ENCODE measurements around the gene E2F4. TPM values are rescaled to one million over a fixed set of nuclear protein-coding genes. Genes with fewer than 3 reads are reported as not detected.

E2F4 gene
- total and polyA plus RNA-seq, 2 of the 8 experiments (the other 6 are each of a cell fraction or from before 2014, with no cell fraction given): 79.9 to 157 TPM

GRCh38 chr16:67182288-67182687, 9.7 kb upstream of the E2F4 start:
- Histone ChIP-seq H4K91ac (replicated peaks; ENCODE audit: insufficient read length, low read length) (no peak overlapping the region), H2BK20ac (ENCODE audit: low read length) (no peak overlapping the region), H2BK12ac (ENCODE audit: low read depth, low read length) (no peak overlapping the region), H3K14ac (ENCODE audit: insufficient read length) (no peak overlapping the region), H3K36me3 (ENCODE audit: control insufficient read depth in 2 of 4, insufficient read depth in 4 of 4, low read length in 3 of 4) (no peaks in the 10 kb centered on the region; a peak in 1 of 8 replicates), H3K23ac (ENCODE audit: insufficient read length) (no peak overlapping the region), H2AK5ac (ENCODE audit: low read depth, low read length) (no peak overlapping the region), H2AFZ (ENCODE audit: low read length) (no peak overlapping the region), H3K9me3 (ENCODE audit: insufficient read depth in 2 of 2, low read depth in 1 of 2, low read length in 1 of 2) (no peaks in the 10 kb centered on the region), H3K27ac (ENCODE audit: low read depth, low read length) (no peak overlapping the region), H4K5ac (ENCODE audit: insufficient read length, low read depth, low read length) (no peak overlapping the region), H3K4me2 (ENCODE audit: insufficient read depth in 1 of 2, low read depth in 2 of 2, low read length in 2 of 2) (peak overlapping the region in 1 of 2 experiments; percentile 67; a peak in 1 of 4 replicates), H3K4me3 (ENCODE audit: extremely low read depth in 1 of 4, insufficient read depth in 2 of 4, low read depth in 3 of 4, low read length in 4 of 4) (no peak overlapping the region), H3K79me1 (ENCODE audit: low read depth, low read length) (no peaks in the 10 kb centered on the region), H3K4me1 (replicated peaks in 1 of 4; ENCODE audit: control insufficient read depth in 3 of 4, insufficient read depth in 4 of 4, low read length in 3 of 4) (peaks cover 0 to 25% (median 20%) of the 10 kb centered on the region in 4 experiments; a peak in 5 of 7 replicates), H3K23me2 (ENCODE audit: low read depth, low read length) (peaks cover 21% of the 10 kb centered on the region), H4K20me1 (replicated peaks in 1 of 2; ENCODE audit: control insufficient read depth in 1 of 2, insufficient read depth in 2 of 2, low read length in 2 of 2) (peaks cover 5 to 29% of the 10 kb centered on the region in 2 experiments), H3K27me3 (replicated peaks in 1 of 4; ENCODE audit: control insufficient read depth in 3 of 4, extremely low read depth in 1 of 4, insufficient read depth in 3 of 4, low read length in 3 of 4) (peaks cover 8 to 43% (median 28%) of the 10 kb centered on the region in 4 experiments), H3K18ac (ENCODE audit: extremely low read depth, low read length) (no peak overlapping the region), H3K4ac (replicated peaks; ENCODE audit: insufficient read length, low read depth, low read length) (no peak overlapping the region), H2BK120ac (replicated peaks; ENCODE audit: low read depth, low read length) (no peak overlapping the region), H4K8ac (ENCODE audit: extremely low read depth, insufficient read depth, low read length) (no peak overlapping the region), H3K56ac (replicated peaks; ENCODE audit: insufficient read length, low read depth, low read length) (no peak overlapping the region), H2BK5ac (ENCODE audit: low read depth, low read length) (no peak overlapping the region), H2BK15ac (ENCODE audit: low read length) (no peak overlapping the region), H3K9ac (replicated peaks in 1 of 4; ENCODE audit: extremely low read depth in 1 of 4, low read depth in 3 of 4, low read length in 3 of 4) (no peak overlapping the region), H3K79me2 (ENCODE audit: control insufficient read depth in 1 of 2, insufficient read depth in 2 of 2, low read length in 2 of 2) (peaks cover 0 to 5% of the 10 kb centered on the region in 2 experiments; a peak in 1 of 4 replicates)
- 100% methylated on average over 2 of the region's 2 CpGs; no CpG with 5 or more reads in 1 of the 2 experiments for WGBS, 2 experiments (ENCODE audit: extremely low coverage in 1 of 2, insufficient coverage in 1 of 2, insufficient read length in 1 of 2, insufficient replicate concordance in 2 of 2, low coverage in 1 of 2, low lambda C conversion rate in 2 of 2, missing lambda C conversion rate in 1 of 2)
- FAIRE-seq (no peak), DNase-seq (ENCODE audit: low read depth in 1 of 2, low spot score in 2 of 2) (no peak)
- TF ChIP-seq SIRT6 (IDR thresholded peaks at IDR 0.05; ENCODE audit: low read length) (no peak), SP1 (IDR thresholded peaks at IDR 0.05; ENCODE audit: low read depth, low read length) (no peak), RXRA (IDR thresholded peaks at IDR 0.05; ENCODE audit: insufficient read depth, low read depth, low read length) (no peak)
- POLR2A ChIA-PET (ENCODE audit: partially characterized antibody): interaction anchor here (1.3 to 4.0 kb wide), 3 partner anchors 8 to 31 kb away, joined by 4 to 19 read pairs (median 14); partner anchors contain the start of genes B3GNT9 and HSF4
- CTCF ChIA-PET (ENCODE audit: partially characterized antibody): interaction anchor here (1.0 to 9.3 kb wide), 9 partner anchors 9 to 230 kb away, joined by 3 to 151 read pairs (median 5); partner anchors contain the start of genes CES3, ELMO3, FBXL8 and HSF4
